Tibial nerve (tissue), 4 donors: Measurements from ENCODE around the gene FMOD. TPM values are rescaled to one million over a fixed set of nuclear protein-coding genes. Genes with fewer than 3 reads are reported as not detected.
A peak's percentile ranks its signal among the peaks of the same experiment; 100 is the strongest.

Experiments used
- DNase-seq, 2 donors: peaks; one replicate each; pipeline ENCODE4 v3.0.0-alpha.2; 2019; ENCODE audit warnings: low spot score in 2 of 2
- H3K27ac ChIP-seq, 4 donors: fragments of 200-600 bp; sonication (generic) in 3 of 4; one replicate each; pipeline ENCODE4 v1.5.1; 2017 to 2019; ENCODE audit warnings: mild to moderate bottlenecking in 1 of 4
- H3K27me3 ChIP-seq, 2 donors: fragments of 200-600 bp; sonication (generic) in 1 of 2; one replicate each; pipeline versions ENCODE4 v1.5.1 to v1.6.0; 2017 to 2019
- H3K36me3 ChIP-seq, 3 donors: fragments of 200-600 bp; sonication (generic); one replicate each; pipeline ENCODE4 v1.5.1; 2018 to 2019
- H3K4me1 ChIP-seq, 4 donors: fragments of 200-600 bp; sonication (generic) in 3 of 4; one replicate each; pipeline ENCODE4 v1.5.1; 2017 to 2019
- H3K4me3 ChIP-seq, 4 donors: fragments of 200-600 bp; sonication (generic) in 3 of 4; one replicate each; pipeline ENCODE4 v1.5.1; 2017 to 2019; ENCODE audit warnings: mild to moderate bottlenecking in 1 of 4, moderate library complexity in 1 of 4
- H3K9me3 ChIP-seq, 4 donors: fragments of 200-600 bp; sonication (generic) in 3 of 4; one replicate each; pipeline ENCODE4 v1.5.1; 2017 to 2019
- CTCF ChIP-seq, 5 experiments: fragments of 200-600 bp in 3 of 5; fragments of 450-650 bp in 2 of 5; sonication (generic) in 3 of 5; IDR thresholded peaks; one replicate each; pipeline ENCODE4 v1.5.1; 2016 to 2019; ENCODE audit warnings: antibody characterized with exemption in 5 of 5, mild to moderate bottlenecking in 3 of 5, moderate library complexity in 2 of 5
- EP300 ChIP-seq, 2 donors: sonication (generic); formaldehyde crosslinking; IDR thresholded peaks; one replicate each; pipeline ENCODE4 v1.6.1; 2017; ENCODE audit warnings: antibody characterized with exemption in 2 of 2, mild to moderate bottlenecking in 1 of 2
- POLR2A ChIP-seq, 2 donors: fragments of 450-650 bp; IDR thresholded peaks; one replicate each; pipeline ENCODE4 v1.6.1; 2017; ENCODE audit warnings: antibody characterized with exemption in 2 of 2, mild to moderate bottlenecking in 2 of 2, moderate library complexity in 2 of 2
- WGBS, 2 donors: methylation state at CpG; one replicate each; pipeline ENCODE4 v1.1.5; 2018; 5-methylcytosine and 5-hydroxymethylcytosine counted together
- total RNA-seq, 4 donors: library from RNA; depleted of rRNA; stranded (reverse); fragments of >200 nt; gene quantifications; one replicate each; pipeline ENCODE4 v1.1.0, GENCODE V29; 2016

The FMOD gene
- total RNA-seq, 4 donors from 2014 or later: 73.9 to 203 (median 102) TPM

- Histone ChIP-seq H3K4me1 (peaks cover 0 to 31% (median 5%) of the 10 kb centered on the region in 4 donors), H3K9me3 (no peaks in the 10 kb centered on the region), H3K4me3 (no peak overlapping the region), H3K27ac (peak overlapping the region in 2 of 4 donors; percentile 26 to 41), H3K36me3 (no peaks in the 10 kb centered on the region), H3K27me3 (no peaks in the 10 kb centered on the region)
- 56 to 59% methylated on average over 1 of the region's 1 CpG for WGBS, 2 donors
- no peak for DNase-seq
- TF ChIP-seq POLR2A (IDR thresholded peaks at IDR 0.05) (no peak), CTCF (IDR thresholded peaks at IDR 0.05) (no peak), EP300 (IDR thresholded peaks at IDR 0.05) (no peak)
Measured at GRCh38 chr1:203373991-203374390, 23.1 kb upstream of the FMOD start.

DNA sequence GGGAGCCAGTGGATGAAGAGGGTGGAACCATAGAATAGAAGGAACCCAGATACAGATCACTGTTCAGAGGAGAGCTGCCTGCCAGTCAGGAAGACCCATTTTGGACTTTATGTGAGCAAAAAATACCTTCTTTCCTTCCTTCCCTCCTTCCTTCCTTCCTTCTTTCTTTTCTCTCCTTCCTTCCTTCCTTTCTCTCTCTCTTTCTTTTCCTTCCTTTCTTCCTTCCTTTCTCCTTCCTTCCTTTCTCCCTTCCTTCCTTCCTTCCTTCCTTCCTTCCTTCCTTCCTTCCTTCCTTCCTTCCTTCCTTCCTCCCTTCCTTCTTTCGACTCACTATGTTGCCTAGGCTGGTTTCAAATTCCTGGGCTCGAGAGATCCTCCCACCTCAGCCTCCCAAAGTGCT is 22.1 kb upstream of the FMOD start:
- no peak for DNase-seq
- Histone ChIP-seq H3K36me3 (no peaks in the 10 kb centered on the region), H3K4me3 (no peak overlapping the region), H3K9me3 (no peaks in the 10 kb centered on the region), H3K4me1 (peaks cover 0 to 35% (median 7%) of the 10 kb centered on the region in 4 donors), H3K27me3 (no peaks in the 10 kb centered on the region), H3K27ac (no peak overlapping the region)
- 88 to 93% methylated on average over 2 of the region's 2 CpGs for WGBS, 2 donors
- no peak for TF ChIP-seq CTCF (IDR thresholded peaks at IDR 0.05)
- no peak for TF ChIP-seq POLR2A (IDR thresholded peaks at IDR 0.05)
- no peak for TF ChIP-seq EP300 (IDR thresholded peaks at IDR 0.05)

DNA sequence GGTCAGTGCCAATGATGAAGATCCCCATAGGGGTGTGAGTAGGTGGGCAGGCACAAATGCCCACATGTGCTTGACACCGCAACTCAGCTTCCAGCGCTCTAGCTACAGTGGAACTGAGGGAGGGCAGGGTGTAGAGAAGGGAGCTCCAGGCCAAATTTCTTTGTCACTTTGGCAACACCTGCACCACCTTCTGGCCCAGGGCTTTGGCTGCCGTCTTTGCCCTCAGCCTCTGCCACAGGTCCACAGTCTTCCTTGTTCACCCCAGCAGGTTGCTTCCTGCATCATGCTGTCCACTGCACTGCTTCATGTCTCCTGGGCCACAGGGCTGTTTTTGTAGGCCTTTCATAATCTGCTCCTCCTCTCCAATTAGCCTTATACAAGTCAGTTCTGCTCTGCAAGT is 20.4 kb upstream of the FMOD start:
- Histone ChIP-seq H3K4me3 (no peak overlapping the region), H3K27ac (no peak overlapping the region), H3K4me1 (peaks cover 0 to 35% (median 7%) of the 10 kb centered on the region in 4 donors), H3K36me3 (no peaks in the 10 kb centered on the region), H3K9me3 (no peaks in the 10 kb centered on the region), H3K27me3 (no peaks in the 10 kb centered on the region)
- no peak for DNase-seq
- 88 to 97% methylated on average over 3 of the region's 3 CpGs for WGBS, 2 donors
- TF ChIP-seq EP300 (IDR thresholded peaks at IDR 0.05): no peak
- no peak for TF ChIP-seq POLR2A (IDR thresholded peaks at IDR 0.05)
- TF ChIP-seq CTCF (IDR thresholded peaks at IDR 0.05): no peak

DNA sequence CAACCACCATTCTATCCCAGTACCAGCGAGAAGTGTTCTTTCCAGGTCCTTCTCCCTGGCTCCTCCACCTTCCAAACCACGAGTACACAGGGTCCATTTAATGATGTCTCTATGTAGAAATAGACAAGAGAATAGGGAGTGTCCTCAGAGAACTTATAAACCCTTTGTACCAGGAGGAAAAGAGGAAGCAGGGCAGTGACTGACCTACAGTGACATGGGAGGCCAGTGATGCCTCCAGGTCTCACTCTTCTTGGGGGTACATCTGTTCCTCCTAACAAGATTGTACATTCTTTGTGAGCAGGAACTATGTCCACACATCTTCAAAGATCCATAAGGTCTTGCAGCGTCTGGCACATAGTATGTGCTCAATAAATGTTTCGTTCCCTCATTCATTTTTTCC is 18.7 kb upstream of the FMOD start:
- H3K9me3 ChIP-seq: no peaks in the 10 kb centered on the region
- no peaks in the 10 kb centered on the region for H3K27me3 ChIP-seq
- TF ChIP-seq CTCF (IDR thresholded peaks at IDR 0.05) (no peak), EP300 (IDR thresholded peaks at IDR 0.05) (no peak), POLR2A (IDR thresholded peaks at IDR 0.05) (no peak)
- peak overlapping the region in 2 of 4 donors; percentile 15 to 55 for H3K27ac ChIP-seq
- WGBS, 2 donors: 87 to 90% methylated on average over 4 of the region's 4 CpGs
- peaks cover 0 to 30% (median 7%) of the 10 kb centered on the region in 4 donors for H3K4me1 ChIP-seq
- H3K36me3 ChIP-seq: no peaks in the 10 kb centered on the region
- no peak for DNase-seq
- no peak overlapping the region for H3K4me3 ChIP-seq

DNA sequence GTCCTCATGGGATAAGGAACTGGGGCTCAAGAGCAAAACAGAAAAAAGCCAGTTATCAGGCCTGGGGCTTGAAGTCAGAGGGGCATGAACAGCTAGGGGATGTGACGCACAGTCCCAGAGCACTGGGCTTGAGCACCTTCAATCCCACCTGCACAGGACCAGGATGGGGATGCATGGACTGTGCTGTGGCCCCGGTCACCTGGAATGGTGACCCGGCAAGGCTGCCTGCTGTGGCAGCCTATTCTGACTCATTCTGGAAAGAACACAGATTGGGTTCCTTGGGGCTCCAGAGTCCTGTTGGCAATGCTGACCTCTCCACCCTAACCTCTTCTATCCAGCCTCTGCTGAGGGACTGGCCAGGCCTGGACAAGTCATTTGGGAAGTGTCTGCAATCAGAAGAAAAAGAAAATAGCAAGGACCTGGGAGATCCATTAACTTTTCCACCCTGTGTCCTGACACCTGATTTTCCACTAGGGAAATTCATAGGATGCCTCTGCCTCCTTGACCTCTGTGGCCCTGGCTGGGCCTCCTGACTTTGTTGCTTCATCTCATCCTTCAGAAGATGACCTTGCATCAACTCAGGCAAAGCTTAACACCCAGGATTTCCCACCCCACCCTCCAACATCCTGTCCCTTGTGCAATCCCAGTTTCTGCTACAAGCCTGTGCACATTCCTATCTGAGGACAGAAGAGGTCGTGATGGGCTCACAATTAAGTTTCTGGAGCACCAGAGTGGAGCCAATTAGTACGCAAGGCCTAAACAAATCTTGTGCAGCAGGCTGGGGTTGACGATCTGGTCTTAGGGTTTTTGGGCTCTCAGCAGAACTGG is 17.9 kb upstream of the FMOD start:
- Histone ChIP-seq H3K4me3 (no peak overlapping the region), H3K4me1 (peaks cover 0 to 22% (median 5%) of the 10 kb centered on the region in 4 donors), H3K9me3 (no peaks in the 10 kb centered on the region), H3K36me3 (no peaks in the 10 kb centered on the region), H3K27ac (peak overlapping the region in 2 of 4 donors; percentile 36 to 55), H3K27me3 (no peaks in the 10 kb centered on the region)
- peak; percentile 74 to 87 for DNase-seq
- 58% methylated on average over 6 of the region's 6 CpGs for WGBS, 2 donors
- TF ChIP-seq CTCF (IDR thresholded peaks at IDR 0.05) (peak in 4 of 5 experiments; percentile 31 to 74 (median 52)), EP300 (IDR thresholded peaks at IDR 0.05) (peak; percentile 63 to 97), POLR2A (IDR thresholded peaks at IDR 0.05) (no peak)
